ENCODE data around the gene CITED4.
A peak's percentile ranks its signal among the peaks of the same experiment; 100 is the strongest.

The CITED4 gene

DNA sequence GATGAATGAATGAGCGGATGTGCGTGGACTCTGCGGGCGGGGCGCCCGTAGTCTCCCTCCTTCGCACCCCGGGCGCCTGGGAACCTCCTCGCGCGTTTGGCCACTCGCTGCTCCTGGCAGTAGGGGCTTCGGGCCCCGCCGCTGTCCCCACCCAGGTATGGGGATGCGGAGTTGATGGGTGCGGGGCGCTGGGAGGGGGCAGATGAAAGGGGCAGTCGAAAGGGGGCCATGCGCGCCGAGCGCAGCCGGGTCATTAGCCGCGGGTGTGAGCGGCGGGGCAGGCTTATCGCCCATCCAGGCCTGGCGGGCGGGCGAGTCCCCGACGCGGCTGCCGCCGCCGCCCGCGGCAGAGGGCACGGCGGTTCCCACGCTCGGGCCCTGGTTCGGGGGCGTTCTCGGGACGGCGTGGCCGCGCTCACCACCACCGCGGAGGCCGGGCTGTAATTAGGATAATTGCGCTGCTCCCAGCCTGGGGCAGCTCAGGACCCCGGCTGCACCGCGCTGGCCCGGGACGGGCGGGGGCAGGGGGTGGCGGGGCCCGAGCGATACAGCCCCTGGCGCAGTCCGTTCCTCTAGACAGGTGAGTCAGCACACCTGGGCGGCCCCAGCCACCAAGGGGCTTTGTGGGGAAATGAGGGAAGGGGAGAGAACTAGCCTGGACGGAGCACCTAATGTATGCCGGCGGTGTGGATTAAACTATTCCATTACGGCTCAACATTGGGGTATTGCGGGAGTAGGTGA lies 22.1 kb upstream of the CITED4 start:
- no peak for DNase-seq

DNA sequence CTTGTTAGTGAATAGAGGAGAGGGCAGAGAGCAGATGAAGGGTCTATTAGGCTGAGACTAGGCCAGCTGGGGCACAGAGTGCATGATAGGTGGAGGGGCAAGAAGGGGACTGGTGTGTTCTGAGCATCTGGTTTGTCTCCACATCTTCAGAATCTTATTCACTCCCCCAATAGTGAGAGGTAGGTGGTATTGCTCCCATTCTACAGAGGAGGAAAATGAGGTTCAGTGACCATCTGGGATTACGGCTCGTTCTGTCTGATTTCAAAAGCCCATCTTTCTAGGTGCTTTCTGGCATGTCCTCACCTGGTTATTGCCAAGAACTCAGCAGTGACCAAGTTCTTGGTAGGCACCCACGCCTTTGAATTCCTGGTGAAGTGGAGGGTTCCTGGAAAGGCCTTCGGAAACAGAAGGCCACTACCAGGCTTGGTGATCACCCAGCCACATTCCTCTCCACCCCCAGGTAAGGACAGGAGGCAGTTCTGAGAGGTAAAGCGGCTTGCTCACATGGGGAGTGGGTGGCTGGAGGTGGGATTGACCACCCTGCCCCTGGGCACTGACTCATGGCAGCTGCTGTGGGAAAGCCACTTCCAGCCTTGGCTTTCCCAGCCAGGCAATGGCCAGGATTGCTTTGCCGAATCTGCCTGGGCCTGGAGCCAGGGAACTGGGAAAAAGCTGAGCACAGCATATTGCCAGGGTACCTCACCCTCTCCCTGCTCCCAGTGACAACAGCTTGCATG lies 18.8 kb upstream of the CITED4 start:
- no peak for DNase-seq

DNA sequence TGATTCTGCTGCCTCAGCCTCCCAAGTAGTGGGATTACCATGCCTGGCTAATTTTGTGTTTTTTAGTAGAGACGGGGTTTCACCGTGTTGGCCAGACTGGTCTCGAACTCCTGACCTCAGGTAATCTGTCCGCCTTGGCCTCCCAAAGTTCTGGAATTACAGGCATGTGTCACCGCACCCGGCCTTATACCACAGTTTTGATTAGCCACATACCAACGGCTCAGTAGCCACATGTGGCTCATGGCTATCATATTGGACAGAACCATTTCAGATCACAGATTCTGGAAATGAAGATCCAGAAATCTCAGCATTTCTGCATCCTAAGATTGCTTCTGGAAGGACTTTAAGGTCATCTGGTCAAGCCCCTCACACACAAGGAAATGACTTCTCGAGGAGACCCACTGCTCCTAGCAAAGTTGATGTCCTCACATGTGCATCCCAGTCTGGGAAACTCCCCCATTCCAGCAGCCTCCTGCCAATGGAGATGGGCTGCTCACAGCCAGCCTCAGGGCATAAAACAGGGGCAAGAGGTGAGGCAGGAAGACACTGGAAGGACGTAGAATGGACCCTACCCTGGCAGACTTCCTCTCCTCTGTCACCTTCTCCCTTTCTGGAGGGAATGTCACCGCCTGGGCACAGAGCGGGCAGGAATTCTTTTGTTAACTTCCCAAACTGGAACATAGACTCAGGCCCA lies 17.5 kb upstream of the CITED4 start:
- DNase-seq = no peak

DNA sequence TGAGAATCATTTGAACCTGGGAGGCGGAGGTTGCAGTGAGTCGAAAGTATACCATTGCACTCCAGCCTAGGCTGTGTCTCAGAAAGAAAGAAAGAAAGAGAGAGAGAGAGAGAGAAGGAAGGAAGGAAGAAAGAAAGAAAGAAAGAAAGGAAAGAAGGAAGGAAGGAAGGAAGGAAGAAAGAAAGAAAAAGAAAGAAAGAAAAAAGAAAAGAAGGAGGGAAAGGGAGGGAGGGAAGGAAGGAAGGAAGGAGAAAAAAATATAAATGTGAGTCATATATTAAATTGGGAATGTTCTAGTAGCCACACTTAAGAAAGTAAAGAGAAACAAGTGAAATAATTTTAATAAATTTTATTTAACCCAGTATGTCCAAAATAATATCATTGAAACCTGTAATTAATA lies 16.7 kb upstream of the CITED4 start:
- no peak for DNase-seq

DNA sequence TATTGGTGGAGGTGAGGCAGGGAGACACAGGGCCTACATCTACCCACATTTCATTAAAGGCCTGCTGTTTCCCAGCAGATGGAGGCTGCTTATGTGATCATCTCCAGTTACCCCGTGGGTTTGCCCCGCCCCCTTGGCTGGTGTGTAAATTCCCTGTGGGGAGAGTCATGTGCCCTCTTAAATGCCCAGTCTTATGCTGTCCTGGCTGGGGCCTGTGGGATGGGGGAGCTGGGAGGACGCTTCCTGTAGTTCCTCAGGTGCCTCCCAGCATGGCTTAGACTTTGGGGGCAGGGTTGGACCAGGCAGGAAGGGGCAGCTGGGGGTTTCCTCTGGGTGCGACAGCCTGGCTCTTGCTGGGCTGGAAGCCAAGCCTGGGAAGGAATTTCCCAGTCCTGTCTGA lies 15.5 kb upstream of the CITED4 start:
- DNase-seq = no peak

DNA sequence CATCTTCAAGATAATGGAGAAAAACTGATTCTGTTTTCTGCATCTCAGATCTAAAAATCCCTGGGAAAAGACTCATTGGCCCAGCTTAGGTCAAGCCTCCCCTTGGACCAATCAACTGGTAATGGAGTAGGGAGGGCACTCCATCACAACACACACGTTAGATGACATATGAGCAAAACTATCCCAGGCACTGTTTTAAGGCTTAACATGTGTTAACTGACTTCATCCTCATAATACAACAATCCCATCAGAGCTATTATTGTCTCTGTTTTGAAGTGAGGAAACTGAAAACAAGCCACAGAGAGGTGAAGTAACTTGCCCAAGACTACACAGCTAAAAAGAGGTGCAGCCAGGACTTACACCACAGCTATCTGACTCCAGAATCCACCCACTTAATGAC lies 14.7 kb upstream of the CITED4 start:
- DNase-seq = no peak

DNA sequence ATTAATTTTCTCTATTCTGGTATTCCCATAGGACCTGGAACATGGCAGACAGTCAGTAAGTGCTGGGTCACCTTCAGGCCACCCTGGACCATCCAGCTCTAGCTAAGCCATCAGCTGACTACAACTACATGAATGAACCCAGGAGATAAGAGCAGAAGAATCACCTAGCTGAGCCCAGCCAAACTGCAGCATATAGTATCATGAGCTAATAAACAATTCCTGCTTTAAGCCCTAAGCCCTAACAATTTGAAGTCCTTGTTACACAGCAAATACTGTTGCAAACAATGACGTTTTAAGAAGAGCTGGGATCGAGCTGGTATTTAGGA lies 14.2 kb upstream of the CITED4 start:
- no peak for DNase-seq

DNA sequence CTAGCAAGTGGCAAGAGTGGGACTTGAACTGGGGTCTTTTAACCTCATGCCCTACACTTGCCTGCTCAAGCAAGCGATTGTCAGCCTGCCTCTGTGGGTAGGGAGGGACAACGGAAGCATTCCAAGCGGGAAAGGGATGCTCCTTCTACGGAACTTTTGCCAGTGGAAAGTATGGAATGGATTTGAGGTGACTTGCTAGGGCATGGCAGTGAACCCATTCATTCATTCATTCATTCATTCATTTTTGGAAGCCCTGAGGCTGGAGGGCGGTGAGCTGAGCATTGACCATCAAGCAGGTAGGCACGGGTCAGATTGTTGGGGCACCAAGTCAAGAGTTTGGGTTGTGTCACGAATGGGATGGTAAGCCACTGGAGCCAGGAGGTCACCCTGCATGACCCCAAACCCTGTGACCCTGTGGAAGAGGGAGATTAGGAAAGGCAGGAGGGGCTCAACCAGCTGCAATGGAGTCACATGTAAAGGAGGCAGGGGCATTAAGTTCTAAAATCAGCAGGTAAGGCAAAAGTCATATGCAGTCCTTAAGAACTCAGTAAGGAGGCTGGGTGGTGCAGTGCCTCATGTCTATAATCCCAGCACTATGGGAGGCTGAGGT lies 11.8 kb upstream of the CITED4 start:
- DNase-seq = no peak

DNA sequence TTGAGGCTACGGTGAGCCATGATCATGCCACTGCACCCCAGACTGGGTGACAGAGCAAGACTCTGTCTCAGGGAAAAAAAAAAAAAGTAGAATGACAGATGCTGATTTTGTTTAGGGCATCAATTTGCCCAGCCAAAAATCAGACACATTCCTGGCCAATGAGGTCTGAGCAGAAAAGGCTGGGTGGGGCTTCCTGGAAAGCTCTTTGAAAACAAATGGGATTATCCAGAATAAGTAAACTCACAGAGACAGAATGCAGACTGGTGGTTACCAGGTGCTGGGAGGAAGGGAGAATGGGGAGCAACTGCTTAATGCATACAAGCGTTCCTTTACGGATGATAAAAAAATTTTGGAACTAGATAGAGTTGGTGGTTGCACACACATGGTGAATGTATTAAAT lies 10.1 kb upstream of the CITED4 start:
- no peak for DNase-seq

DNA sequence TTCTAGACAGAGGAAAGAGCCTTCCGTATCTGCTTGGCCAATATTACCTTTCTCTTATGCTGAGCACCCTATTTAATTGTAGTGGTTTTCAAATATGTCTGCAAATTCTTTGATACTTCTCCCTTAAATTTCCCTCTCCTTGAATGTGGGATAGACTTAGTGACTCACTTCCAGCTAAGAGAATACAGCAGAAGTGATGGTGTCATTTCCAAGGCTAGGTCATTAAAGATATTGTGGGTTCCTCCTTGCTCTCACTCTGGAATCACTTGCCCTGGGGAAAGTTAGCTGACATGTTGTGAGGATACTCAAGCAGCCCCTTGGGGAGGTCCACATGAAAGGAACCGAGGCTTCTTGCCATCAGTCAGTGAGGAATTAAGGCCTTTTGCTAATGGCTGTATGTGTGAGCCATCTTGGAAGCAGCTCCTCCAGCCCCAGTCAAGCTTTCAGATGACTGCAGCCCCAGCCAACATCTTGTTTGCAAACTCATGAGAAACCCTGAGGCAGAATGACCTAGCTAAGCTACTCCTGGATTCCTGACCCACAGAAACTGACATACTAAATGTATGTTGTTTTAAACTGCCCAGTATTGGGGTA lies 8.1 kb upstream of the CITED4 start:
- DNase-seq = no peak

DNA sequence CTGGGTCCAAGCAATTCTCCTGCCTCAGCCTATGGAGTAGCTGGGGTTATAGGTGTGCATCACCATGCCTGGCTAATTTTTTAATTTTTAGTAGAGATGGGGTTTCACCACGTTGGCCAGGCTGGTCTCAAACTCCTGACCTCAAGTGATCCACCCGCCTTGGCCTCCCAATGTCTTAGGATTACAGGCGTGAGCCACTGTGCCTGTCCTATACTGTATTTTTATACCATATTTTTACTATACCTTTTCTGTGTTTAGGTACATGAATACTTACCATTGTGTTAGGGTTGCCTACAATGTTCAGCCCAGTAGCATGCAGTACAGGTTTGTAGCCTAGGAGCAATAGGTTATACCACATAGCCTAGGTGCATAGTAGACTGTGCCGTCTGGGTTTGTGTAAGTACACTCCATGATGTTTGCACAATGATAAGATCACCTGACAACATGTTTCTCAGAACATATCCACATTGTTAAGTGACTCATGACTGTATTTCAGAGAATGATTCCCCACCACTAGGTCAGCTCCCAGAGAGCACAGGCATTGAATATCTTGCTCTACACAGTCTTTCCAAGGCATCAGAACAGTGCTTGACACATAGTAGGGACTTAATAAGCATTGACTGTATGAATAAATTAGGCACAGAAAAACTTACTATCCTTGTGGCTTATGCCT lies 6.0 kb upstream of the CITED4 start:
- DNase-seq = no peak

DNA sequence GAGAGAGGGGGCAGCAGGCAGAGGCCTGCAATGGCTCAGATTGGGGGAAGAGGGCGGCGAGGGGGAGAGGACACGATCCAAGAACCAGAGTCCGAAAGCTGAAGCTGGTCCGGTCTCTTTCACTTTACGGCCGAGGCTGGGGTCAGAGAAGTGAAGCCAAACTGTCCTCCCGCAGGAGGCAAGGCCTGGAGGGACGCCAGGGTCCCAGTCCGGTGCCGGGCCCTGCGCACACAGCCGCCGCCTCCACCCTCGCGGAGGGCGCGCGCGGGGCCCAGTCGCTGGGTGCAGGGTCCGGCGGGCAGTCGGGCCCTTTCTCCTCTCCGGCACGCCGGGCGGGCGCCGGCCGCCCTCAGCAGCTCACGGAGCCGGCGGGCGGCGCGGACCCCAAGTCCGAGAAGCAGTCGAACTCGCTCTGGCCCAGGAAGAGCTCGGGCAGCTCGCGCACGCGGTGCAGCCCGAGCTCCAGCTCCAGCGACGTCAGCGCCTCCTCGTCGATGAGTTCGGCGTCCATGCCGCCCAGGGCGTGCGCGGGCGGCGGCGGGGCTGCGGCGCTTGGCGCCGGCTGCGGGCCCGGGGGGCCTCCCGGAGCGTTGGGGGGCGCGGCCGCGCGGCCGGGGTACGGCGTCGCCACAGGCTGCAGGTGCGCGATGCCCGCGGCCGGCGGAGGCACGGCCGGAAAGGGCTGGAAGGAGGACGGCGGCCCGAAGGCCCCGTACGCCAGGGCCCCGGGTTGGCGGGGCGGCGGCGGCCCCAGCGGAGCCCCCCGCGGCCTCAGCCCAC lies 749 bp downstream of the CITED4 start:
- DNase-seq = no peak

DNA sequence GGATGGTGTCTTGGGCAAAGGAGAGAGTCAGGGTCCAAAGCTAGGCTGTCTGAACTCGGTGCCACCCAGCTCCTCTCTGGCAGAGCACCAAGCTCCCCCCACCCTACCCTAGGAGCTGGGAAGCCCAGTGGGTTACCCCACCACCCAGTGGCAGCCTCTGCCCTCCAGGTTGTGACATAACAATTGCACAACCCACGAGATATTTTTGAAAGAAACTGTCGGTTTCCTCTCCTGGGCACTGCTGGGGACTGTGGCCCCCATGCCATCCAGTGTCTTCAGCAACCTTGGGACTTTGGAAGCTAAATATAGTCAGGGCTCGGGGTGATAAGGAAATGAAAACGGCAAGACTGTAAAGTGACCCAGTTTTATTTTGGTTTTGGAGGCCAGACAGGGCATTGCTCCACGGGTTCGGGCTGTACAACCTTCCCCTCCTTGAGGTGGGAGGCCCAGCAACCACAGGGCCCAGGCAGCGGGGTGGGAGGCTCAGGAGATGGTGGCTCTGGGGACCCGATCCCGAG lies 1.4 kb downstream of the CITED4 start:
- peak; percentile 62 for DNase-seq

DNA sequence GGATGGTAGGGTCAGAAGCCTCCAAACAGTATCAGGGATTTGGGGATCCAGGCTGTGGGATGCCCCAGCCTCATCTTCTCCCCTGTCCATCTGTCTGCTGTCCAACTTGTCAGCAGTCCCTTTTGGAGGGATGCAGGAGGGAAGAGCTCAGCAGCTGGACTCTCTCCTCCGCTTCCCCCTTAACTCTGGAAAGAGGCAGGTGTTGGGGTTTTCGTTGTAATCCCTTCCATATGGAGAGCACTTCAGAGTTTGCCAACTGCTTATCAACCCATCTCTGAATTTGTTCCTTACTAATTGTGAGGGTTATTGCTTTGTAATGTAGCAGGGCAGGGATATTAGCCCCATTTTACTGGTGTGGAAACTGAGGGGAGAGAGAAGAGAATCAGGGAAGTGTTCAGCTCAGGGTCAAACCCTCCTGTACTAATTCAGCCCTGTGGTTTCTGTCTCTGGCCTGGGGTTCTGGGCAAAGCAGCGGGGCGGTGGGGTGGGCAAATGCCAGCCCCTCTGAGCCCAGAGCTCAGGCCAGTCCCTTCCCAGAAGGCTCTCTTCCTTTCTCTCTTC lies 3.2 kb downstream of the CITED4 start:
- no peak for DNase-seq

DNA sequence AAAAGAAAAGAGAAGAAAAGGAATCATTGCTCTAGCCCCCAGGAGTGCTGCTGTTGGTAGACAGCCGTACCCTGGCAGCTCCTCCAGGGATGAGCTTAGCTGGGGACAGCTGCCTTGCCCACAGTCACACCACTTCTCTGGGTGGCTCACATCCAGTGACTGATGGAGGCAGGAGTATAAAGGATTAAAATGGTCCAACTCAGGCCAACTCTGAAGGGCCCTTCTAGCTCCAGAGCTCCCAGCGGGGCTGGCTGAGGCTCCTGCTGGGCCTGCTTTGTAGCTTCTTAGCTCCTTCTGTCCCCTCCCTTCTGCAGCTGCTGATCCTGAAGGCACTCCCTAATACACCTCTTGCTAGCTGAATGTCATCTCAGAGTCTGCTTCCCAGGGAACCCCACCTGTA lies 4.4 kb downstream of the CITED4 start:
- DNase-seq = no peak

DNA sequence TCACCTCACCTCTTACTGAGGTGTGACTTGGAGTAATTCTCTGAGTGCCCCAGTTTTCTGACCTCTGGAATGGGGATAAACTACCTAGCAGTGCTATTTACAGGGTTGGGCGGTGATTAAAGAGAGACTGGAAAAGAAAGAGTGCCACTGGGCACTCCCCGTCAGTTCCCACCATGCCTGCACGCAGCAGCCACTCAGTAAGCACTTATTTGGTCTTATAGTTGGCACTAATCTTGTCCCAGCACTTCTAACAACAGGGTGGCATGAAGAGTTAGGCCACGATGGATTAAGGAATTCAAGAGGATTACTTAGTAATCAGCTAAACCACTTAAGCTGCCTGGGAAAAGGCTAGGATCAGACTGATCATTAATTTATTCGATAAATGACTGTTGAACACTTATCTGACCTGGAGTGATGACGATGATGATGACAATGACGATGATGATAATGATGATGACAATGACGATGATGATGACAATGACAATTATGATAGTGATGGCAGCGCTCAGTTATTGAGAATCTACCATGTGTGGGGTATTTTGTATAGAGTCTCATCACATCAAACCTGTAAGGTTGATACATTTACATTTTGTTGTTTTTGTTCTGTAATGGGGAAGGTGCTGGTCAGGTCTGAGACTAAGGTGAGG lies 5.4 kb downstream of the CITED4 start:
- no peak for DNase-seq

DNA sequence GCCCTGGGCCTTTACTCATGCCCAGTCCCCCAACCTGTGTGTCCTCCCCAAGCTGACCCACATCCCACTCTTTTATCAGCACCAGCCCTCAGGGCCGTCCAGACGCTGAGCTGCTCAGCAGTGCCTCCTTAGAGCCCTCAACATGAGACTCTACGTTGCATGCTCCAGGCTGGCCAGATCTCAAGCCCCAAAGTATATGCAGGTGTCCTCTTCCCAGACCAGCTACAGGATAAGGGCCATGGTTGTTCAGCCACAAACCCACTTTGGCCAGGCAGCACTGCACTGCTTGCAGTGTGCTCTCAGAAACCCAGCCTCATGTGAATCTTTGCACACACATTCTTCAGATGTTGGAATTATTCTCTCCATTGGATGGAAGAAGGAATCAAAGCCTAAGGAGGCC lies 6.0 kb downstream of the CITED4 start:
- no peak for DNase-seq

DNA sequence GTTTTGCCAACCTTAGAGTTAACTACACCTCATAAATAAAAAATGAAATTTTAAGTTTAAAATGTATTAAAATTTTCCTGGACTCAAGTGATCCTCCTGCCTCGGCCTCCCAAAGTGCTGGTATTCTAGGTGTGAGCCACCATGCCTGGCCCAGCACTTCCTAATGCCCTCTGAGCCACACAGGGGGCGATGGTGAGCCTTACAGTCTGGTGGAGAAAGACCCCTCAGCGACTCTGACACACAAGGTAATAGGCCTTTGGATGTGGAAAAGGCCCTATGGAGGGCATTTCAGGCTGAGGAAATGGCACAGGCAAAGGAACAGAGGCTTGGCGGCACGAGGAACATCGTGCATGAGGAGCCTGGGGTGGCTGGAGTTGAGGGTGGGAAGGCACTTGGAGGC lies 6.7 kb downstream of the CITED4 start:
- no peak for DNase-seq

DNA sequence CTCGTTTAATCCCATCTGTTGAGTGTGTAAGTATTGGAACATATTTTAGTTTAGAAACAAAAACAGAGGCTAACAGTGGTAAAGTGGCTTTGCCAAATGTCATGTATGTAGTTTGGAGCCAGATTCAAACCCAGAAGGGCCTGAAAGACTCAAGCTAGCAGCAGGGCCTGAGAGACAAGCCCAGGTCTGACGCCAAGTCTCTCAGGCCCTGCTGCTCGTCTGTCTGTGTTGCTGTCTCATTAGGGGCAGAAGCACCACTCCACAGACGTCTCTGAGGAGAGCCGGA lies 8.3 kb downstream of the CITED4 start:
- DNase-seq = no peak

DNA sequence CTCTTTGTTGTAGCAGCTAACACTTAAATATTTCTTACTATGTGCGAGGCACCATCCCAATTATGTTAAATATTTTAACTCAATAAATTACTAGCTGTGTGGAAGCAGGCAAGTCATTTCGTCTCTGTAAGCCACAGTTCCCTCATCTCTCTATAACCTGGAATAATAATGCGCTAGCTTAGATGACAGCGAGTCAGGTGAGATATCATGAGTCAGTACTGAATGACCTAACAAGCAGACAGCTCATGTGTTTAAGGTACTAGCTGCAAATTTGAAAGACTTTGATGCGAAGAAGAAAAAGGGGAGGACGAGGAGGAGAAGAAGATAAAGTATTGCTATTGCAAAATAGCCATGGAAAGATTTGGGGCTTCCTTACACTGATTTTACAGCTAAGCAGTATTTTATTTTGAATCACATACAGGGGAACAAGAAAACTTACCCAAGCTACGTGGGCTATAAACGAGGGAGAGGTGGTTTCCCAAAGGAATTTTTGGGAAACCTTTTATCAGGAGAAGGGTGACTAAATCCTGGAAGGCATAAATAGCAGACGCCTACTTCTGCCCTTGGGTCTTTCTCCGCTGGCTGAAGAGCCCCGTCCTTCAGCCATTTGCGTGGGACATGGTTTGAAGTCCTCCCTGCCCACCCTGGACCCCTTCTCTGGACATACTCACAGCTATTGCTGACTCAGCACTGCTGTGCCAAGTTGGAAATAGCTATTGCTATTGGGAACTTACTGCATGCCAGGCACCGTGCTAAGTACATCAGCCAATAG lies 8.9 kb downstream of the CITED4 start:
- no peak for DNase-seq
